Activated naive CD8-positive, alpha-beta T cell treated with anti-CD3 and anti-CD28 coated beads, Interleukin-2, amount 50 U/mL, for 24 hours (primary cell): ENCODE measurements around the gene SLCO4A1.

Source experiments
- ATAC-seq: fragments of 150-1000 bp; cut with Tn5 transposase; one replicate; pipeline ENCODE4 v1.10.0; 2021
- DNase-seq: peaks from one replicate; pipeline ENCODE4 v3.0.0; 2021
- H3K27ac Mint-ChIP-seq: one replicate; pipeline ENCODE4 v1.8.0; 2021; ENCODE audit warnings: mild to moderate bottlenecking, mixed read lengths
- H3K27me3 Mint-ChIP-seq: one replicate; pipeline ENCODE4 v1.8.0; 2021; ENCODE audit warnings: mixed read lengths
- H3K36me3 Mint-ChIP-seq: one replicate; pipeline ENCODE4 v1.8.0; 2021; ENCODE audit warnings: low read depth, mixed read lengths
- H3K4me1 Mint-ChIP-seq: one replicate; pipeline ENCODE4 v1.8.0; 2021; ENCODE audit warnings: mixed read lengths
- H3K4me3 Mint-ChIP-seq: one replicate; pipeline ENCODE4 v1.8.0; 2021; ENCODE audit warnings: mild to moderate bottlenecking, moderate library complexity, mixed read lengths
- H3K9me3 Mint-ChIP-seq: one replicate; pipeline ENCODE4 v1.8.0; 2021; ENCODE audit warnings: mixed read lengths

The SLCO4A1 gene

GRCh38 chr20:62642051-62642665 lies at the start of gene SLCO4A1:
TSS of gene SLCO4A1 (plus strand) at chr20:62642503. CDS start at chr20:62656455, 13,952 bp downstream.
- Mint-ChIP-seq H3K4me1 (peaks cover 28% of the 10 kb centered on the region), H3K27me3 (peaks cover 5% of the 10 kb centered on the region), H3K4me3 (peak within 1 kb of the TSS; percentile 82), H3K27ac (peak within 1 kb of the TSS; percentile 78), H3K9me3 (no peaks in the 10 kb centered on the region), H3K36me3 (peaks cover 10% of the 10 kb centered on the region)
- DNase-seq (peak; percentile 90), ATAC-seq (peak; percentile 80)

- Mint-ChIP-seq H3K9me3 (no peaks in the 10 kb centered on the region), H3K4me1 (peaks cover 2% of the 10 kb centered on the region), H3K36me3 (no peaks in the 10 kb centered on the region), H3K4me3 (no peak overlapping the region), H3K27me3 (peaks cover 27% of the 10 kb centered on the region), H3K27ac (no peak overlapping the region)
- no peak for ATAC-seq
- DNase-seq: no peak
Measured at GRCh38 chr20:62592506-62593177, 49.7 kb upstream of the SLCO4A1 start.

GRCh38 chr20:62593616-62594015 lies 48.7 kb upstream of the SLCO4A1 start:
- Mint-ChIP-seq H3K36me3 (no peaks in the 10 kb centered on the region), H3K27ac (no peak overlapping the region), H3K4me3 (no peak overlapping the region), H3K9me3 (no peaks in the 10 kb centered on the region), H3K4me1 (peaks cover 2% of the 10 kb centered on the region), H3K27me3 (peaks cover 34% of the 10 kb centered on the region)
- no peak for DNase-seq
- ATAC-seq: no peak

- no peak overlapping the region for H3K27ac Mint-ChIP-seq
- no peaks in the 10 kb centered on the region for H3K9me3 Mint-ChIP-seq
- H3K4me3 Mint-ChIP-seq: no peak overlapping the region
- peaks cover 5% of the 10 kb centered on the region for H3K4me1 Mint-ChIP-seq
- peaks cover 32% of the 10 kb centered on the region for H3K27me3 Mint-ChIP-seq
- ATAC-seq (no peak), DNase-seq (no peak)
- H3K36me3 Mint-ChIP-seq: no peaks in the 10 kb centered on the region
Measured at GRCh38 chr20:62595069-62595468, 47.2 kb upstream of the SLCO4A1 start.

GRCh38 chr20:62595491-62595890 lies 46.8 kb upstream of the SLCO4A1 start:
- ATAC-seq: no peak
- Mint-ChIP-seq H3K36me3 (no peaks in the 10 kb centered on the region), H3K4me3 (no peak overlapping the region), H3K27ac (no peak overlapping the region), H3K4me1 (peaks cover 5% of the 10 kb centered on the region), H3K9me3 (no peaks in the 10 kb centered on the region), H3K27me3 (peaks cover 34% of the 10 kb centered on the region)
- DNase-seq: peak; percentile 29

GRCh38 chr20:62596486-62596885 lies 45.8 kb upstream of the SLCO4A1 start:
- Mint-ChIP-seq H3K4me3 (no peak overlapping the region), H3K4me1 (peaks cover 7% of the 10 kb centered on the region)

GRCh38 chr20:62596921-62597320 lies 45.4 kb upstream of the SLCO4A1 start:
- ATAC-seq (no peak), DNase-seq (no peak)
- Mint-ChIP-seq H3K36me3 (no peaks in the 10 kb centered on the region), H3K4me1 (peaks cover 10% of the 10 kb centered on the region), H3K27me3 (peaks cover 42% of the 10 kb centered on the region), H3K27ac (no peak overlapping the region), H3K9me3 (no peaks in the 10 kb centered on the region), H3K4me3 (no peak overlapping the region)

More at GRCh38 chr20:62596486-62596885, 45.8 kb upstream of the SLCO4A1 start:
- Mint-ChIP-seq H3K27ac (no peak overlapping the region), H3K27me3 (peaks cover 38% of the 10 kb centered on the region), H3K9me3 (no peaks in the 10 kb centered on the region), H3K36me3 (no peaks in the 10 kb centered on the region)
- DNase-seq (no peak), ATAC-seq (no peak)

GRCh38 chr20:62597416-62598115 lies 44.7 kb upstream of the SLCO4A1 start:
- DNase-seq (no peak), ATAC-seq (no peak)
- peaks cover 46% of the 10 kb centered on the region for H3K27me3 Mint-ChIP-seq
- no peak overlapping the region for H3K27ac Mint-ChIP-seq
- no peaks in the 10 kb centered on the region for H3K9me3 Mint-ChIP-seq
- H3K4me1 Mint-ChIP-seq: peaks cover 16% of the 10 kb centered on the region
- H3K4me3 Mint-ChIP-seq: no peak overlapping the region
- H3K36me3 Mint-ChIP-seq: no peaks in the 10 kb centered on the region

GRCh38 chr20:62598761-62599194 lies 43.5 kb upstream of the SLCO4A1 start:
- H3K27me3 Mint-ChIP-seq: peaks cover 43% of the 10 kb centered on the region
- H3K4me3 Mint-ChIP-seq: no peak overlapping the region
- H3K9me3 Mint-ChIP-seq: no peaks in the 10 kb centered on the region
- DNase-seq: no peak
- peaks cover 27% of the 10 kb centered on the region for H3K4me1 Mint-ChIP-seq
- no peaks in the 10 kb centered on the region for H3K36me3 Mint-ChIP-seq
- no peak for ATAC-seq
- no peak overlapping the region for H3K27ac Mint-ChIP-seq

GRCh38 chr20:62599216-62600110 lies 42.8 kb upstream of the SLCO4A1 start:
- H3K9me3 Mint-ChIP-seq: no peaks in the 10 kb centered on the region
- H3K4me1 Mint-ChIP-seq: peaks cover 29% of the 10 kb centered on the region
- no peak for DNase-seq
- no peak overlapping the region for H3K4me3 Mint-ChIP-seq
- H3K27ac Mint-ChIP-seq: no peak overlapping the region
- ATAC-seq: no peak
- H3K36me3 Mint-ChIP-seq: no peaks in the 10 kb centered on the region
- peaks cover 41% of the 10 kb centered on the region for H3K27me3 Mint-ChIP-seq

GRCh38 chr20:62601172-62601571 lies 41.1 kb upstream of the SLCO4A1 start:
- H3K9me3 Mint-ChIP-seq: no peaks in the 10 kb centered on the region
- ATAC-seq (no peak), DNase-seq (no peak)
- H3K27me3 Mint-ChIP-seq: peaks cover 31% of the 10 kb centered on the region
- no peak overlapping the region for H3K27ac Mint-ChIP-seq
- H3K4me3 Mint-ChIP-seq: no peak overlapping the region
- H3K4me1 Mint-ChIP-seq: peaks cover 30% of the 10 kb centered on the region
- H3K36me3 Mint-ChIP-seq: no peaks in the 10 kb centered on the region

- Mint-ChIP-seq H3K36me3 (no peaks in the 10 kb centered on the region), H3K4me3 (peak overlapping the region; percentile 25), H3K27ac (no peak overlapping the region), H3K9me3 (no peaks in the 10 kb centered on the region), H3K4me1 (peaks cover 32% of the 10 kb centered on the region), H3K27me3 (peaks cover 32% of the 10 kb centered on the region)
- ATAC-seq (no peak), DNase-seq (no peak)
Measured at GRCh38 chr20:62601714-62602113, 40.6 kb upstream of the SLCO4A1 start.

- Mint-ChIP-seq H3K4me3 (peak overlapping the region; percentile 68), H3K4me1 (peaks cover 32% of the 10 kb centered on the region), H3K27ac (peak overlapping the region; percentile 68), H3K36me3 (no peaks in the 10 kb centered on the region), H3K27me3 (peaks cover 26% of the 10 kb centered on the region), H3K9me3 (no peaks in the 10 kb centered on the region)
- peak; percentile 37 for ATAC-seq
- peak; percentile 46 for DNase-seq
Measured at GRCh38 chr20:62602550-62602949, 39.8 kb upstream of the SLCO4A1 start.
